ENCODE measurements around the gene SCG3.

SCG3 gene

GRCh38 chr15:51735228-51736010 is 54.1 kb downstream of the SCG3 start:
- H3K4me3 ChIP-seq (ENCODE audit: low read depth, low read length), result no peak overlapping the region
- DNase-seq (ENCODE audit: low read depth), result no peak
- TF ChIP-seq, protein P1, sequence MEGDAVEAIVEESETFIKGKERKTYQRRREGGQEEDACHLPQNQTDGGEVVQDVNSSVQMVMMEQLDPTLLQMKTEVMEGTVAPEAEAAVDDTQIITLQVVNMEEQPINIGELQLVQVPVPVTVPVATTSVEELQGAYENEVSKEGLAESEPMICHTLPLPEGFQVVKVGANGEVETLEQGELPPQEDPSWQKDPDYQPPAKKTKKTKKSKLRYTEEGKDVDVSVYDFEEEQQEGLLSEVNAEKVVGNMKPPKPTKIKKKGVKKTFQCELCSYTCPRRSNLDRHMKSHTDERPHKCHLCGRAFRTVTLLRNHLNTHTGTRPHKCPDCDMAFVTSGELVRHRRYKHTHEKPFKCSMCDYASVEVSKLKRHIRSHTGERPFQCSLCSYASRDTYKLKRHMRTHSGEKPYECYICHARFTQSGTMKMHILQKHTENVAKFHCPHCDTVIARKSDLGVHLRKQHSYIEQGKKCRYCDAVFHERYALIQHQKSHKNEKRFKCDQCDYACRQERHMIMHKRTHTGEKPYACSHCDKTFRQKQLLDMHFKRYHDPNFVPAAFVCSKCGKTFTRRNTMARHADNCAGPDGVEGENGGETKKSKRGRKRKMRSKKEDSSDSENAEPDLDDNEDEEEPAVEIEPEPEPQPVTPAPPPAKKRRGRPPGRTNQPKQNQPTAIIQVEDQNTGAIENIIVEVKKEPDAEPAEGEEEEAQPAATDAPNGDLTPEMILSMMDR (IDR thresholded peaks at IDR 0.05; ENCODE audit: control insufficient read depth, extremely low read depth, insufficient read depth), result peak; percentile 18; the same call in 1 of the 2 replicates

GRCh38 chr15:51736069-51736468 is 54.8 kb downstream of the SCG3 start:
- H3K4me3 ChIP-seq (ENCODE audit: low read depth, low read length), result peak overlapping the region; percentile 62; the same call in 1 of the 2 replicates
- TF ChIP-seq, protein P1 (IDR thresholded peaks at IDR 0.05; ENCODE audit: control insufficient read depth, extremely low read depth, insufficient read depth), result no peak
- DNase-seq (ENCODE audit: low read depth), result no peak

DNA sequence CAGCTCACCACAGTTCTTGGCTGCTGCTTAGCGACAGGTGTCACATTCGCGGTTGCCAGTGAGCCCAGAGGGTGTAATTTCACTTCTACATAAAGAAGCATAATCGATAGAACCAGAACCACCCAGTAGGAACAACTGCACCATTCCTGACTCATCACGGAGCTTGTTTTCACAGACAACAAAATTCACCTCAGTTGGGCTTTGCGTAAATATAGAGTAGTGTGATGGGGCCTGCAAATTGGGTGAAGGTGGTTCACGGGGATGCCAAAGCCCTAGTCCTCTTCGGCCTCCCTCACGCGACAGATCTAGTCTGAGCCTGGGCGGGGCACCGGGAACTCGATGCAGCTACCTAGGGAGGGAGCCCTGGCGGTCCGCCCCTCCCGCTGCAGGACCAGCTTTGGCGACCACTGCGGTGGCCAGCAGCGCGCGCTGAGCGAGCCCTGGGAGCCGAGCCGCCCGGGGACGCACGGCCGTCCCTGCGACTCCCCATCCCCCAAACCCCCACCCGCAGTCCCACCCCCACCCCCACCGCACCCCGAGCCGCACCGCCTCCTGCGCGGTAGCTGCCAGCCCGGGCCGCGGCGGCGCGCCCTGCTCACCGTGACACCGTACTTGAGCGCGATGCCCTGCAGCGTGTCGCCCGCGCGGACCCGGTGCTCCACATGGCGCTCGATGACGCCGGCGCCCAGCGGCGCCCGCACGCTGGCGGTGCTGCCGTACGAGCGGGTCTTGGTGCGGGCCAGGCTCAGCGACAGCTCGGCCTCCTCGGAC is 55.6 kb downstream of the SCG3 start:
- DNase-seq (ENCODE audit: low read depth), result no peak
- TF ChIP-seq, protein P1 (IDR thresholded peaks at IDR 0.05; ENCODE audit: control insufficient read depth, extremely low read depth, insufficient read depth), result no peak
- H3K4me3 ChIP-seq (ENCODE audit: low read depth, low read length), result peak overlapping the region; percentile 62

DNA sequence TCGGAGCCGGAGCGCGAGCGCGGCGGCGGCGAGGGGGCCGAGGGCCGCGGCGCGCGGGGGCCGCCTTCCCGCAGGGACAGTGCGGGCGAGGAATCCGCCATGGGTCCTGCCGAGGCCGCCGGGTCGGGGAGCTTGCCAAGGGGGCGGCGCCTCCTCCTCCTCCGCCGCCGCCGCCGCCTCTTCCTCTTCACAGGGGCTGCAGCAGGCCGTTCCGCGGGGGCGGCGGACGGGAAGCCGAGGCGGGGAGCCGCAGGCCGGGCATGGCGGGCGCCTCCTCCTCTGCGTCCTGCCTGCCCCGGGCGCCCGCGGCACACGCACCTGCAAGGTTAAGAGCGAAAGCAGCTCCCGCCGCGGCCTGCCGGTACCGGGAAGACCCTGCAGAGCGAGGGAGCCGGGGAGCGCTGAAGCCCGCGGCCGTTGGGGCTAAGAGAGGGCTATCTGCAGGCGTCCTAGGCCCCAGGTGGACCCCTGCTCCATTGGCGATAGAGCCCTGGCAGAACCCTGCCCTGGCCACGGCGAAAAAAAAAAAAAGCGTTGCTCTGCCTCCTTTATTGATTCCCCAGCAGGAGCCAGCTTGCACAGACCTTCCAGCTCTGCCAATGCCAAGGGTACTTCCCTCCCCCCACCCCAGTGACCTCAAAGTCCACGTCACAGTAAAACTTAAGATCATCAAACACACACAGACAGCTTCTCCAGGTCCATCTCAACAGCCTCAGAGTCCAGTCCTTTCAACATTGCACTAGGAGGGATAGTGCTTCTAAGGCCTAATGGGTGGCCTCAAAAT is 56.4 kb downstream of the SCG3 start, which contains the start of gene LYSMD2:
Gene LYSMD2, minus strand, starts transcription at position 134 of the 784 bp plus-strand sequence. Its CDS starts 33 bp downstream, at position 101.
- TF ChIP-seq, protein P1 (IDR thresholded peaks at IDR 0.05; ENCODE audit: control insufficient read depth, extremely low read depth, insufficient read depth), result no peak
- no peak for DNase-seq (ENCODE audit: low read depth)
- H3K4me3 ChIP-seq (ENCODE audit: low read depth, low read length), result peak within 1 kb of the TSS; percentile 62

GRCh38 chr15:51738553-51738952 is 57.2 kb downstream of the SCG3 start:
- H3K4me3 ChIP-seq (ENCODE audit: low read depth, low read length), result no peak overlapping the region
- no peak for DNase-seq (ENCODE audit: low read depth)
- TF ChIP-seq, protein P1 (IDR thresholded peaks at IDR 0.05; ENCODE audit: control insufficient read depth, extremely low read depth, insufficient read depth), result no peak

DNA sequence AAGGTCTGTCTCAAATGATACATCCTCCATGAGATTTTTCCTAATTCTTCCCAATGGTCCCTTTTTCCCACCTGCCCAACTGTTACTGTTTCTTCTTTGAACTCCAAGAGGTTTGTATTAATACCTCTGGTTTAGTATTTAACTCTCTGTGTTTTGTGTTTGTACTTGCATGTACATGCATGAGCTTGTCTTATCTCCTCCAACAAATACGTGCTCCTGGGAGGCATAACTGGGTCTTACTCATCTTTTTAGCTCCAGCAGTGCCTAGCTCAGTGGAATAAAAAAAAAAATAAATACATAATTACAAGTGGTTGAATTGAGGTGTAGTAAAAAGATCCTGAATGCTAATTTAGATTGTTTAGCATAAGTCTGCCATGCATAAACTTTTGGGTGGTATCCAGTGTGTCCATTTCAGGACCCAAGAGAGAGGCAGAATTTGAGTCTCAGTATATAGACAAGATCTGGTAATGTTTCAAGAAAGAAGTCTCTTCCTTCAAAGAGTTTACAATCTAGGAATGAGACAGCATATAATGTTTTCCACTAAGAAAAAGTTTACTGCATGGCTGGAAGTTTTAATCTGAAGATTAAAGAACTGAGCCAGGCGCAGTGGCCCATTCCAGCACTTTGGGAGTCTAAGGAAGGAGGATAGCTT is 57.9 kb downstream of the SCG3 start:
- no peak overlapping the region for H3K4me3 ChIP-seq (ENCODE audit: low read depth, low read length)
- DNase-seq (ENCODE audit: low read depth), result no peak
- TF ChIP-seq, protein P1 (IDR thresholded peaks at IDR 0.05; ENCODE audit: control insufficient read depth, extremely low read depth, insufficient read depth), result no peak
